Endodermal cell (in vitro differentiated cells): Measurements from ENCODE around the gene CORO1C. TPM values are rescaled to one million over a fixed set of nuclear protein-coding genes. Genes with fewer than 3 reads are reported as not detected.
"Not testable (repeated sequence)": the region's sequence is repeated elsewhere in the genome, so short reads cannot be mapped to it uniquely, and the experiment has no call there.

ENCODE experiments used
- DNase-seq: peaks from one replicate; pipeline ENCODE4 v3.0.0-alpha.2; 2017
- H3K27ac ChIP-seq: 2 replicates; pipeline ENCODE4 v1.5.1; 2013; ENCODE audit warnings: mild to moderate bottlenecking, low read depth, low read length, moderate library complexity
- H3K27me3 ChIP-seq: 2 replicates; pipeline ENCODE4 v1.6.1; 2013; ENCODE audit warnings: mild to moderate bottlenecking, low read length, moderate library complexity; ENCODE audit not compliant: insufficient read depth, control insufficient read depth, poor library complexity, severe bottlenecking
- H3K36me3 ChIP-seq: 2 replicates; pipeline ENCODE4 v1.7.0; 2013; ENCODE audit warnings: mild to moderate bottlenecking, low read length, moderate library complexity; ENCODE audit not compliant: control insufficient read depth, insufficient read depth
- H3K4me1 ChIP-seq: one replicate; pipeline ENCODE4 v1.7.0; 2013; ENCODE audit warnings: low read length; ENCODE audit not compliant: control insufficient read depth, insufficient read depth
- H3K4me3 ChIP-seq: 2 replicates; pipeline ENCODE4 v1.5.1; 2013; ENCODE audit warnings: mild to moderate bottlenecking, low read length, moderate library complexity
- H3K9ac ChIP-seq: 2 replicates; pipeline ENCODE4 v1.6.1; 2013; ENCODE audit warnings: mild to moderate bottlenecking, low read length, moderate library complexity; ENCODE audit not compliant: poor library complexity, severe bottlenecking; ENCODE audit errors: extremely low read depth
- H3K9me3 ChIP-seq: 2 replicates; pipeline ENCODE4 v1.6.1; 2013; ENCODE audit warnings: mild to moderate bottlenecking, low read length, moderate library complexity; ENCODE audit not compliant: control insufficient read depth
- H3K27ac Mint-ChIP-seq: 2 replicates; pipeline ENCODE4 v1.8.0; 2020; ENCODE audit warnings: mixed read lengths
- H3K27me3 Mint-ChIP-seq: 2 replicates; pipeline ENCODE4 v1.8.0; 2021; ENCODE audit warnings: mild to moderate bottlenecking, mixed read lengths; ENCODE audit not compliant: insufficient read depth
- H3K36me3 Mint-ChIP-seq: 2 replicates; pipeline ENCODE4 v1.8.0; 2020; ENCODE audit warnings: low read depth, mixed read lengths
- H3K4me1 Mint-ChIP-seq: 2 replicates; pipeline ENCODE4 v1.8.0; 2020; ENCODE audit warnings: mixed read lengths
- H3K4me3 Mint-ChIP-seq: 2 replicates; pipeline ENCODE4 v1.8.0; 2020; ENCODE audit warnings: mild to moderate bottlenecking, moderate library complexity, mixed read lengths
- H3K9me3 Mint-ChIP-seq: 2 replicates; pipeline ENCODE4 v1.8.0; 2020; ENCODE audit warnings: mild to moderate bottlenecking, mixed read lengths
- CTCF ChIP-seq: fragments of 200-600 bp; sonication (generic); conservative IDR thresholded peaks from 2 replicates; pipeline ENCODE4 v1.5.0; 2021; ENCODE audit warnings: antibody characterized with exemption, mild to moderate bottlenecking
- WGBS, 2 experiments: methylation state at CpG; one replicate each; pipeline versions ENCODE4 v1.1.5 to v1.1.7; 2013; ENCODE audit warnings: missing lambda C conversion rate in 2 of 2, mixed read lengths in 1 of 2; ENCODE audit not compliant: insufficient coverage in 1 of 2, insufficient read length in 1 of 2; 5-methylcytosine and 5-hydroxymethylcytosine counted together
- total RNA-seq, 2 donors: library from RNA; stranded (reverse); fragmentation: NEBNext Ultra II Directional in 1 of 2; extraction: Animal tissue kit (Norgen Biotek cat#: 25700) in 1 of 2; gene quantifications; 2 replicates in 1 of 2; 3 replicates in 1 of 2; pipeline ENCODE4 v1.2.1, GENCODE V29; 2021

Gene CORO1C
- total RNA-seq, 2 donors from 2014 or later, result 122 to 125 TPM

DNA sequence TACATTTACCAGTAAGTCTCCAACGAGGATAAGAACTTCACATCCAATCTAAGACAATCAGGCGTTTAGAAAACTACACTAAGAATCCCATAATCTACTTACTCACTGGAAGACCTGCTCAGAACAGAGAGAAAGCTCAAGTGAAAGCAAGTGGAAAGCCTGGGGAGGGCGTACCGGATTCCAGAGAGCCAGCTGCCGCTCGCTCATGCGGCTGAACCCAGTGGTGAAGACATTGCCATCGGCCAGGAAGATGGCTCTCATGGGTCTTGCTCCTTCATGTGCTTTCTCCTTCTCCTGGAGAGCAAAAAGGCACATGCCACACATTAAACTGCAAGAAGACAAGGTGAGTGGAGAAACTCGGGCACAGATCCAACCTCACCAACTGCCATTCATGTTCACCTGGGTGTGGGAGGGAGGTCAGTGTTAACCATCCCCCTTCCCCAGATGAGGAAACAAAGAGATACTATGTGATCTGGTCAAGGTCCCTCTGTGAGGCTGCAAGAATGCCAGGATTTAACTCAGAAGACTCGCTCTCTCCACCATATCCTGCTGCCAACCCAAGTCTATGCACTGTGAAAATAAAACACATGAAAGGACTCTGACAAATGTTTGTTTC is 74.1 kb downstream of the CORO1C start:
- Histone ChIP-seq H3K27me3 (no peaks in the 10 kb centered on the region), H3K36me3 (peaks cover 78% of the 10 kb centered on the region), H3K27ac (no peak overlapping the region), H3K9ac (no peak overlapping the region), H3K4me3 (no peak overlapping the region), H3K9me3 (no peaks in the 10 kb centered on the region), H3K4me1 (no peaks in the 10 kb centered on the region)
- TF ChIP-seq CTCF, result no peak
- Mint-ChIP-seq H3K27me3 (no peaks in the 10 kb centered on the region), H3K4me3 (no peak overlapping the region), H3K9me3 (peaks cover 10% of the 10 kb centered on the region), H3K27ac (peak overlapping the region; percentile 18), H3K36me3 (peaks cover 49% of the 10 kb centered on the region), H3K4me1 (peaks cover 18% of the 10 kb centered on the region)
- DNase-seq, result peak; percentile 44
- 98% methylated on average over 7 to 10 of the region's 10 CpGs for WGBS, 2 experiments

GRCh38 chr12:108656247-108656646 is 75.1 kb downstream of the CORO1C start:
- WGBS, 2 experiments, result 95 to 100% methylated on average over 6 to 16 of the region's 24 CpGs
- H3K9me3 ChIP-seq, DNase-seq, H3K27ac ChIP-seq, H3K4me3 Mint-ChIP-seq, H3K27me3 ChIP-seq, H3K27me3 Mint-ChIP-seq, H3K9ac ChIP-seq, H3K4me1 ChIP-seq, H3K4me3 ChIP-seq, H3K27ac Mint-ChIP-seq: not testable (repeated sequence)
- Mint-ChIP-seq H3K36me3 (peaks cover 55% of the 10 kb centered on the region), H3K9me3 (peaks cover 10% of the 10 kb centered on the region), H3K4me1 (peaks cover 18% of the 10 kb centered on the region)
- H3K36me3 ChIP-seq, result peaks cover 78% of the 10 kb centered on the region

- H3K9ac ChIP-seq, H3K27me3 ChIP-seq, H3K27ac ChIP-seq, H3K4me3 ChIP-seq, H3K27me3 Mint-ChIP-seq, H3K9me3 ChIP-seq, H3K4me3 Mint-ChIP-seq, H3K4me1 ChIP-seq, DNase-seq, H3K27ac Mint-ChIP-seq: not testable (repeated sequence)
- H3K36me3 ChIP-seq, result peaks cover 78% of the 10 kb centered on the region
- H3K4me1 Mint-ChIP-seq, result peaks cover 18% of the 10 kb centered on the region
- H3K9me3 Mint-ChIP-seq, result peaks cover 10% of the 10 kb centered on the region
- 94% methylated on average over 15 of the region's 28 CpGs; no CpG with 5 or more reads in 1 of the 2 experiments for WGBS, 2 experiments
- H3K36me3 Mint-ChIP-seq, result peaks cover 59% of the 10 kb centered on the region
Measured at GRCh38 chr12:108655812-108656175, 75.5 kb downstream of the CORO1C start.

GRCh38 chr12:108654622-108655021 is 76.7 kb downstream of the CORO1C start:
- peaks cover 83% of the 10 kb centered on the region for H3K36me3 ChIP-seq
- not testable (repeated sequence) for H3K27ac ChIP-seq, H3K4me1 ChIP-seq, H3K27me3 Mint-ChIP-seq, H3K4me3 Mint-ChIP-seq, H3K27ac Mint-ChIP-seq, H3K9me3 ChIP-seq, H3K9ac ChIP-seq, H3K4me3 ChIP-seq, H3K27me3 ChIP-seq
- WGBS, 2 experiments, result 93 to 94% methylated on average over 8 of the region's 9 CpGs
- DNase-seq, result peak; percentile 29
- peaks cover 10% of the 10 kb centered on the region for H3K9me3 Mint-ChIP-seq
- peaks cover 62% of the 10 kb centered on the region for H3K36me3 Mint-ChIP-seq
- peaks cover 18% of the 10 kb centered on the region for H3K4me1 Mint-ChIP-seq
